GM10248 (cell line): Measurements from ENCODE around the gene NECTIN3.

Experiments
- CTCF ChIA-PET: fragments of 300-600 bp; sonication (Branson Sonifier 250); formaldehyde crosslinking; extraction: SDS; loops from one replicate; lab custom pipeline; 2021; ENCODE audit warnings: antibody characterized with exemption; lab: Yijun Ruan, JAX
- POLR2A ChIA-PET: fragments of 350-650 bp; sonication (Branson Sonifier 250); formaldehyde crosslinking; extraction: SDS; loops from one replicate; lab custom pipeline; 2020; ENCODE audit warnings: antibody characterized with exemption; lab: Yijun Ruan, JAX
- DNase-seq: peaks from one replicate; pipeline ENCODE4 v3.0.0; 2012; ENCODE audit errors: extremely low spot score
- TF ChIP-seq, protein P1 (sequence below): IDR thresholded peaks from 2 replicates; pipeline ENCODE4 v1.5.1; 2012; ENCODE audit warnings: mild to moderate bottlenecking, low read depth; ENCODE audit errors: extremely low read depth, missing control alignments, control extremely low read depth

NECTIN3 gene, protein sequence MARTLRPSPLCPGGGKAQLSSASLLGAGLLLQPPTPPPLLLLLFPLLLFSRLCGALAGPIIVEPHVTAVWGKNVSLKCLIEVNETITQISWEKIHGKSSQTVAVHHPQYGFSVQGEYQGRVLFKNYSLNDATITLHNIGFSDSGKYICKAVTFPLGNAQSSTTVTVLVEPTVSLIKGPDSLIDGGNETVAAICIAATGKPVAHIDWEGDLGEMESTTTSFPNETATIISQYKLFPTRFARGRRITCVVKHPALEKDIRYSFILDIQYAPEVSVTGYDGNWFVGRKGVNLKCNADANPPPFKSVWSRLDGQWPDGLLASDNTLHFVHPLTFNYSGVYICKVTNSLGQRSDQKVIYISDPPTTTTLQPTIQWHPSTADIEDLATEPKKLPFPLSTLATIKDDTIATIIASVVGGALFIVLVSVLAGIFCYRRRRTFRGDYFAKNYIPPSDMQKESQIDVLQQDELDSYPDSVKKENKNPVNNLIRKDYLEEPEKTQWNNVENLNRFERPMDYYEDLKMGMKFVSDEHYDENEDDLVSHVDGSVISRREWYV

DNA sequence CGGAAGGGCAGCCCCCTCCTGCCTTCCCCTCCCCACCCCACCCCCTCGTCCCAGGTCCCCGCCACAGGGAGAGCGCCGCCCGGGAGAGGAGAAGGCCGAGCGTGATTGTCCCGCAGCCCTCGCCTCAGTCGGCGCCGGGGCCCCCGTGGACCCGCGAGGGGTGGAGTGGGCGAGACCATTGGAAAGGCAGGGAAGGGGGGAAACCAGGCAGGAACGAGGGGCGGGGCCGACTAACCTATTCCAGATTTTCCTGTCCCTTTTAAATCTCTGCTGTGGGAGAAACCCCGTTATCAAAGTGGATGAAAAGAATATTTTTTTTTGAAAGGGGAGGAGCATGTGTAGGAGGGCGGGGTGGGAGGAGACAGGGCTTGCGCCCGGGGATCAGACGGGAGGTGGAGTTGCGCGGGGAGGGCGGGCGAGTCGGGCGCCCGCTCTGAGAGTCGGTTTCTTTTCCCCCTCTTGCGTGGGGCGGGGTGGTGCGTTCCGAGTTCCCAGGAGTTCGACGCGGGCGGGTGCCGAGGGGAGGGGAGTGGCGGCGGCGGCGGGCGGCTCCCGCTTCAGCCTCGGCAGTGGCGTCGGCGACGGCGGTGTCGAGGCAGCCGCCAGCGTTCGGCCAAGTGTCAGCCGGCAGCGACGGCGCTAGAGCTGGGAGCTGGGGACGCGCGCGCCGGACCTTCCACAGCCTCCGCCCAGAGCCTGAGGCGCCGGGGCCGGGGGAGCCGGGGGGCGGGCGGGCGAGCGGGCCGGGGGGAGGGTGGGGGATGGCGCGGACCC is at the start of gene NECTIN3:
Gene NECTIN3, plus strand, starts transcription at position 560 of the 774 bp plus-strand sequence. Its CDS starts 202 bp downstream, at position 762.
- CTCF ChIA-PET, result interaction anchor here (4.2 kb wide), 1 partner anchor 9 kb away, joined by 26 read pairs; no protein-coding TSS in a partner anchor
- TF ChIP-seq, protein P1, sequence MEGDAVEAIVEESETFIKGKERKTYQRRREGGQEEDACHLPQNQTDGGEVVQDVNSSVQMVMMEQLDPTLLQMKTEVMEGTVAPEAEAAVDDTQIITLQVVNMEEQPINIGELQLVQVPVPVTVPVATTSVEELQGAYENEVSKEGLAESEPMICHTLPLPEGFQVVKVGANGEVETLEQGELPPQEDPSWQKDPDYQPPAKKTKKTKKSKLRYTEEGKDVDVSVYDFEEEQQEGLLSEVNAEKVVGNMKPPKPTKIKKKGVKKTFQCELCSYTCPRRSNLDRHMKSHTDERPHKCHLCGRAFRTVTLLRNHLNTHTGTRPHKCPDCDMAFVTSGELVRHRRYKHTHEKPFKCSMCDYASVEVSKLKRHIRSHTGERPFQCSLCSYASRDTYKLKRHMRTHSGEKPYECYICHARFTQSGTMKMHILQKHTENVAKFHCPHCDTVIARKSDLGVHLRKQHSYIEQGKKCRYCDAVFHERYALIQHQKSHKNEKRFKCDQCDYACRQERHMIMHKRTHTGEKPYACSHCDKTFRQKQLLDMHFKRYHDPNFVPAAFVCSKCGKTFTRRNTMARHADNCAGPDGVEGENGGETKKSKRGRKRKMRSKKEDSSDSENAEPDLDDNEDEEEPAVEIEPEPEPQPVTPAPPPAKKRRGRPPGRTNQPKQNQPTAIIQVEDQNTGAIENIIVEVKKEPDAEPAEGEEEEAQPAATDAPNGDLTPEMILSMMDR, result no peak
- POLR2A ChIA-PET, result no interaction called here
- peak; percentile 60 for DNase-seq

DNA sequence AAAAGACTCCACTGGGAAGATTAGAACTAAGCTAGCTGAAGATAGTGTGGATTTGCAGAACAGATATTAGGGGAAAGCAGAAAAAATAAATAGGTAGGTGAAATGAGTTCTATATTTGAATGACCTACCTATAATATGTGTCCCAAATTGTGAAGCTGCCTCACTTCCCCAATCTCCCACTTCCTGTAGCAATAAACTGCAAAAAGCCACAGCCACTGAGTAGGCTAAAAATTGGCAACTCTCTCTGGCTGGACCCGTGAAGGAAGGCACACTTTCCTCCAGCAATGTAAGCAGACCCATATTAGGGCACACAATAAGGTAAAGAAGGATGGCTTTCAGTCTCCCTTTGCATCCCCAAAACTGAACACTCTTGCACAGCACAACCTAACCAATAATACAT is 43.7 kb upstream of the NECTIN3 start:
- TF ChIP-seq, protein P1, result no peak
- ChIA-PET POLR2A (no interaction called here), CTCF (no interaction called here)
- no peak for DNase-seq

DNA sequence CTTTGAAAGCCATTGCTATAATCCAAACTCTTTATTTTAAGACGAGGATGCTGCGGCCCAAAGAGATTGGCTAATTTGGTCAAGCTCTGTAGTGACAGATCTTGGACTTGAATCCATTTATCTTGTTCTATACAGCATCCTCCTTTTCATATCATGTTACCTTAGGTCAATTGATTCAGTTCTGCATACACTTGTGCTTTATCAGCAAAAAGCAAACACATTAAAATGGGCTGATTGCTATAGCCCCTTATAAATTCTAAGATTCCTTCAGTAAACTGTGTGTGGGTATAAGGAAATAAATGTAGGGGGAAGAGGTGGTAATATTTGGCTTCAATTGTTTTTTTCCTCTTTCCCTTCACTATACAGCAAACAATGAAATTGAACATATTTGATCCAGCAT is 40.1 kb upstream of the NECTIN3 start:
- DNase-seq, result no peak
- POLR2A ChIA-PET, result no interaction called here
- TF ChIP-seq, protein P1, result no peak
- CTCF ChIA-PET, result interaction anchor here (1.0 kb wide), 1 partner anchor 10 kb away, joined by 3 read pairs; no protein-coding TSS in a partner anchor

DNA sequence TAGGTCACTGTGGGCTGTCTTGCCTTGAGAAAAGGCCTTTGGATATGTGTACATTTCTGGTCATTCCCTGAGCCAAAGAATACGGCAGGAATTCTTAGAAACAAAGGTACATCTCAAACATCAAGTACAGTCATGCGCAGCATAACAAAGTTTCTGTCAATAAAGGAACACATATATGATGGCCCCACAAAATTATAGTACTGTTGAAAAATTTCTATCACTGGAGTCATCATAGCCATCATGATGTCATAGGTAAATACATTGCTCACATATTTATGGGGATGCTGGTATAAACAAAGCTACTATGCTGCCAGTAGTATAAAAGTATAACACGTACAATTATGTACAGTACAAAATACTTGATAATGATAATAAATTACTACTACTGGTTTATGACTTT is 38.9 kb upstream of the NECTIN3 start:
- CTCF ChIA-PET, result interaction anchor here (0.7 to 1.4 kb wide), 4 partner anchors 9 to 48 kb away, joined by 3 to 5 read pairs (median 4); no protein-coding TSS in a partner anchor
- no peak for DNase-seq
- TF ChIP-seq, protein P1, result no peak
- POLR2A ChIA-PET, result no interaction called here

DNA sequence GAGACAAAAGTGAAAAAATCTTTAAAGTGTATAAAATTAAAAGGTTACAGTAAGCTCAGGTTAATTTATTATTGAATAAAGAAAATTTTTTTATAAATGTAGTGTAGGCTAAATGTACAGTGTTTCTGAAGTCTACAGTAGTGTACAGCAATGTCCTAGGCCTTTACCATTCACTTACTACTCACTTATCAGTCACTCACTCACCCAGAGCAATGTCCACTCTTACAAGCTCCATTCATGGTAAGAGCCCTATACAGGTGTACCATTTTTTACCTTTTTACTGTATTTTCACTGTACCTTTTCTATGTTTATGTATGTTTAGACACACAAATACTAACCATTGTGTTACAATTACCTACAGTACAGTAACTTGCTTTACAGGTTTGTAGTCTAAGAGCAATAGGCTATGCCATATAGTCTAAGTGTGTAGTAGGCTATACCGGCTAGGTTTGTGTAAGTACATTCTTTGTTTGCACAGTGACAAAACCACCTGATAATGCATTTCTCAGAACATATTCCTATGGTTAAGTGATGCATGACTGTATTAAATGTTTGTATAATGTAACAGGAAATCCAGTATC is 38.1 kb upstream of the NECTIN3 start:
- DNase-seq, result no peak
- POLR2A ChIA-PET, result no interaction called here
- CTCF ChIA-PET, result interaction anchor here (0.7 to 1.4 kb wide), 3 partner anchors 9 to 47 kb away, joined by 3 to 5 read pairs (median 4); no protein-coding TSS in a partner anchor
- TF ChIP-seq, protein P1, result no peak

DNA sequence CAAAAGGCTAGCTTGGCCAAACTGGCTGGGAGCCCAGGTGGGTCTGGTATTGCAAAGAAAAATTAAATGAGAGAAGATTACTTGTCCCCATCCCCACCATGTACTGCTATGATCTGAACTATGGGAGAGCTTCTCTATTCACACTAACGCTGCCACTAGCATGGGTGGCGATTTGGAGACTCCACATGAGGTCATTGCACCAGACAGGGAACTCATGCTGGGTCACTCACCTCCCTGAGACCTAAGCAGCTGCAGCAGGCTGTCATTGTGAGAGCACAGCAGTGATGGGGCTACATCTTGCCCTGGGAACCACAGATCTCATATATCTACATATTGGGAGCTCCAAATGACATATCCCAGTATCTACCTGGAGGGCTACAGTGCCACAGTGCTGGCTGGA is 36.3 kb upstream of the NECTIN3 start:
- ChIA-PET CTCF (no interaction called here), POLR2A (no interaction called here)
- TF ChIP-seq, protein P1, result no peak
- no peak for DNase-seq
